ENCODE data around the gene SLC15A4. TPM values are rescaled to one million over a fixed set of nuclear protein-coding genes. Genes with fewer than 3 reads are reported as not detected.
A peak's percentile ranks its signal among the peaks of the same experiment; 100 is the strongest.

The SLC15A4 gene
- total RNA-seq, 2 experiments from 2014 or later, result 26.4 to 26.8 TPM

- H3K36me3 Mint-ChIP-seq (ENCODE audit: low read depth), result peaks cover 62% of the 10 kb centered on the region
These were observed 28.9 kb downstream of the SLC15A4 start for GRCh38 chr12:128794661-128795529.

GRCh38 chr12:128793701-128794100, 30.1 kb downstream of the SLC15A4 start:
- no peak for ATAC-seq
- Mint-ChIP-seq H3K9me3 (no peaks in the 10 kb centered on the region), H3K4me1 (ENCODE audit: low read depth) (peaks cover 43% of the 10 kb centered on the region), H3K4me3 (no peak overlapping the region), H3K36me3 (ENCODE audit: low read depth) (peaks cover 55% of the 10 kb centered on the region), H3K27ac (peak overlapping the region; percentile 72), H3K27me3 (no peaks in the 10 kb centered on the region)
- intact Hi-C loops (cut with micrococcal nuclease), result no loop called here
- DNase-seq, result no peak
- CTCF ChIA-PET, result no interaction called here
- POLR2A ChIA-PET, result interaction anchor here (1.1 kb wide), 1 partner anchor 28 kb away, joined by 4 read pairs; no protein-coding TSS in a partner anchor
- TF ChIP-seq CTCF (IDR thresholded peaks at IDR 0.05), result no peak

More at GRCh38 chr12:128794661-128795529, 28.9 kb downstream of the SLC15A4 start:
- POLR2A ChIA-PET, result interaction anchor here (1.1 kb wide), 1 partner anchor 27 kb away, joined by 4 read pairs; no protein-coding TSS in a partner anchor
- DNase-seq, result no peak
- Mint-ChIP-seq H3K27ac (peak overlapping the region; percentile 72), H3K4me3 (no peak overlapping the region), H3K4me1 (ENCODE audit: low read depth) (peaks cover 43% of the 10 kb centered on the region), H3K9me3 (no peaks in the 10 kb centered on the region), H3K27me3 (no peaks in the 10 kb centered on the region)
- intact Hi-C loops (cut with micrococcal nuclease), result no loop called here
- no peak for TF ChIP-seq CTCF (IDR thresholded peaks at IDR 0.05)
- ATAC-seq, result peak; percentile 36
- CTCF ChIA-PET, result no interaction called here

DNA sequence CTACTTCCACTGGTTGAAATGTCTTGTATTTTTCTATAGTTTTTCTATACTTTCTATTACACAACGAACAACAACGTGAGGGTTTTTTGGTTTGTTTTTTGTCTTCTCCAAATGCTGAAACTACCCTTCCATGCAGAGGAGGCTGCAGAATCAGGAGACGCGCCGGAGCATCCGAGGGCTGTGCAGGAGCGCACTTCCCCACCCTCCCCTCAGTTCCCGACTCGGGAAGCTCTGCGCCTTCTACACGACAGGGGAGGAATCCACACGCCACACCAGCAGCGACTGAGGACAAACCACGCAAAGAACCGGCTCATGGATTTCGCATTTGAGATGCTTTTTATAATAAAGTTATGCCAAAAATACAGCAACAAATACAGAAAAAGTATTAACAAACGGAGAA, 30.9 kb downstream of the SLC15A4 start:
- POLR2A ChIA-PET, result no interaction called here
- peaks cover 52% of the 10 kb centered on the region for H3K36me3 Mint-ChIP-seq (ENCODE audit: low read depth)
- no peaks in the 10 kb centered on the region for H3K9me3 Mint-ChIP-seq
- ATAC-seq (no peak), DNase-seq (no peak)
- peak overlapping the region; percentile 83 for H3K27ac Mint-ChIP-seq
- CTCF ChIA-PET, result no interaction called here
- H3K4me3 Mint-ChIP-seq, result no peak overlapping the region
- peaks cover 43% of the 10 kb centered on the region for H3K4me1 Mint-ChIP-seq (ENCODE audit: low read depth)
- intact Hi-C loops (cut with micrococcal nuclease), result no loop called here
- no peaks in the 10 kb centered on the region for H3K27me3 Mint-ChIP-seq
- no peak for TF ChIP-seq CTCF (IDR thresholded peaks at IDR 0.05)

- Mint-ChIP-seq H3K9me3 (no peaks in the 10 kb centered on the region), H3K36me3 (ENCODE audit: low read depth) (peaks cover 48% of the 10 kb centered on the region), H3K27me3 (no peaks in the 10 kb centered on the region), H3K27ac (peak overlapping the region; percentile 83), H3K4me3 (no peak overlapping the region), H3K4me1 (ENCODE audit: low read depth) (peaks cover 41% of the 10 kb centered on the region)
- DNase-seq, result no peak
- ChIA-PET POLR2A (interaction anchor here (0.6 kb wide), 1 partner anchor 812 kb away, joined by 3 read pairs; no protein-coding TSS in a partner anchor), CTCF (no interaction called here)
- no peak for ATAC-seq
- intact Hi-C loops (cut with micrococcal nuclease), result no loop called here
- no peak for TF ChIP-seq CTCF (IDR thresholded peaks at IDR 0.05)
These were observed 31.4 kb downstream of the SLC15A4 start for GRCh38 chr12:128792398-128792797.
